ENCODE results near the gene ZNRF4. TPM values are rescaled to one million over a fixed set of nuclear protein-coding genes. Genes with fewer than 3 reads are reported as not detected.

ZNRF4 gene
- total RNA-seq, 3 donors from 2014 or later = not detected

DNA sequence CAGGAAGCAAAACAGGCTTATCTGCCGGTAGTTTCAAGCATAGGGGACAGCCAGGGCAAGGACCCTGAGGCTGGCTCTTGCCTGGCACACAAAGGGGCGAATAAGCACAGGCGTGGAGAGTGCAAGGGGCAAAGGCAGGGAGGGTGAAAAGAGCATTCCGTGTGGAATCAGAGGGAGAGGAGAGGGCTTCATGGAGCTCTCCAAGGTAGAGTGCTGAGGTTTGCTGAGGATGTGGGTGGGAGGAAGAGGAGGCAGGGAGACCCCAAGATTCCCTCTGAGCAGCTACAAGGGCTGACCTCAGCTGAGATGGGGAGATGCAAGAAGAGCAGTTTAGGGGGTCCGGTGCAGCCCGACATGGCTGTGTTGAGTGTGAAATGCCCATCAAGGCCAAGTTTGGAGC, 36.5 kb upstream of the ZNRF4 start:
- intact Hi-C loops (cut with DNase I, micrococcal nuclease) = no loop called here
- ATAC-seq (no peak), DNase-seq (no peak)
- no peak overlapping the region for H3K4me3 ChIP-seq
- no peaks in the 10 kb centered on the region for H3K36me3 ChIP-seq (ENCODE audit: low read depth)
- TF ChIP-seq, protein P1, sequence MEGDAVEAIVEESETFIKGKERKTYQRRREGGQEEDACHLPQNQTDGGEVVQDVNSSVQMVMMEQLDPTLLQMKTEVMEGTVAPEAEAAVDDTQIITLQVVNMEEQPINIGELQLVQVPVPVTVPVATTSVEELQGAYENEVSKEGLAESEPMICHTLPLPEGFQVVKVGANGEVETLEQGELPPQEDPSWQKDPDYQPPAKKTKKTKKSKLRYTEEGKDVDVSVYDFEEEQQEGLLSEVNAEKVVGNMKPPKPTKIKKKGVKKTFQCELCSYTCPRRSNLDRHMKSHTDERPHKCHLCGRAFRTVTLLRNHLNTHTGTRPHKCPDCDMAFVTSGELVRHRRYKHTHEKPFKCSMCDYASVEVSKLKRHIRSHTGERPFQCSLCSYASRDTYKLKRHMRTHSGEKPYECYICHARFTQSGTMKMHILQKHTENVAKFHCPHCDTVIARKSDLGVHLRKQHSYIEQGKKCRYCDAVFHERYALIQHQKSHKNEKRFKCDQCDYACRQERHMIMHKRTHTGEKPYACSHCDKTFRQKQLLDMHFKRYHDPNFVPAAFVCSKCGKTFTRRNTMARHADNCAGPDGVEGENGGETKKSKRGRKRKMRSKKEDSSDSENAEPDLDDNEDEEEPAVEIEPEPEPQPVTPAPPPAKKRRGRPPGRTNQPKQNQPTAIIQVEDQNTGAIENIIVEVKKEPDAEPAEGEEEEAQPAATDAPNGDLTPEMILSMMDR (IDR thresholded peaks at IDR 0.05) = no peak
- no peaks in the 10 kb centered on the region for H3K4me1 ChIP-seq (ENCODE audit: low read depth)
- no peaks in the 10 kb centered on the region for H3K9me3 ChIP-seq

GRCh38 chr19:5420953-5421352, 34.3 kb upstream of the ZNRF4 start:
- H3K9me3 ChIP-seq = no peaks in the 10 kb centered on the region

GRCh38 chr19:5423567-5424125, 31.6 kb upstream of the ZNRF4 start:
- intact Hi-C loops (cut with DNase I, micrococcal nuclease) = no loop called here
- TF ChIP-seq, protein P1 (IDR thresholded peaks at IDR 0.05) = no peak
- Histone ChIP-seq H3K9me3 (no peaks in the 10 kb centered on the region), H3K4me1 (ENCODE audit: low read depth) (no peaks in the 10 kb centered on the region), H3K4me3 (no peak overlapping the region), H3K36me3 (ENCODE audit: low read depth) (no peaks in the 10 kb centered on the region)
- ATAC-seq = no peak
- DNase-seq = no peak

More at GRCh38 chr19:5420953-5421352, 34.3 kb upstream of the ZNRF4 start:
- DNase-seq (no peak), ATAC-seq (no peak)
- intact Hi-C loops (cut with DNase I, micrococcal nuclease) = no loop called here
- TF ChIP-seq, protein P1 (IDR thresholded peaks at IDR 0.05) = no peak
- no peaks in the 10 kb centered on the region for H3K36me3 ChIP-seq (ENCODE audit: low read depth)
- H3K4me3 ChIP-seq = no peak overlapping the region
- H3K4me1 ChIP-seq (ENCODE audit: low read depth) = no peaks in the 10 kb centered on the region

GRCh38 chr19:5424192-5424973, 30.8 kb upstream of the ZNRF4 start:
- Histone ChIP-seq H3K36me3 (ENCODE audit: low read depth) (no peaks in the 10 kb centered on the region), H3K4me1 (ENCODE audit: low read depth) (no peaks in the 10 kb centered on the region), H3K4me3 (no peak overlapping the region), H3K9me3 (no peaks in the 10 kb centered on the region)
- DNase-seq (no peak), ATAC-seq (no peak)
- intact Hi-C loops (cut with DNase I, micrococcal nuclease) = no loop called here
- TF ChIP-seq, protein P1 (IDR thresholded peaks at IDR 0.05) = no peak

- DNase-seq (no peak), ATAC-seq (no peak)
- TF ChIP-seq, protein P1 (IDR thresholded peaks at IDR 0.05) = no peak
- Histone ChIP-seq H3K4me3 (no peak overlapping the region), H3K36me3 (ENCODE audit: low read depth) (no peaks in the 10 kb centered on the region), H3K9me3 (no peaks in the 10 kb centered on the region), H3K4me1 (ENCODE audit: low read depth) (no peaks in the 10 kb centered on the region)
- intact Hi-C loops (cut with DNase I, micrococcal nuclease) = no loop called here
Observed at GRCh38 chr19:5425260-5425659, 30.0 kb upstream of the ZNRF4 start.
